MM.1S (cell line): ENCODE data around the gene CACNA1H.

ENCODE experiments used
- DNase-seq: peaks from one replicate; pipeline ENCODE4 v3.0.0-alpha.2; 2015
- H2AFZ ChIP-seq: fragments of 300-600 bp; sonication (generic); 2 replicates; pipeline ENCODE4 v1.6.0; 2016; ENCODE audit warnings: antibody characterized with exemption, low read length
- H3F3A ChIP-seq: fragments of 300-600 bp; sonication (generic); 2 replicates; pipeline ENCODE4 v1.6.1; 2016; ENCODE audit warnings: mild to moderate bottlenecking, antibody characterized with exemption, low read length, moderate library complexity, mixed read lengths; ENCODE audit not compliant: insufficient read depth
- H3K27ac ChIP-seq: fragments of 300-600 bp; sonication (generic); 2 replicates; pipeline ENCODE4 v1.5.1; 2016; ENCODE audit warnings: mild to moderate bottlenecking, low read length
- H3K27me3 ChIP-seq: fragments of 300-600 bp; sonication (generic); replicated peaks from 2 replicates; pipeline ENCODE4 v1.6.0; 2016; ENCODE audit warnings: low read length; ENCODE audit not compliant: insufficient read depth
- H3K36me3 ChIP-seq: fragments of 300-600 bp; sonication (generic); replicated peaks from 2 replicates; pipeline ENCODE4 v1.6.1; 2016; ENCODE audit warnings: mild to moderate bottlenecking, low read length, mixed read lengths; ENCODE audit not compliant: insufficient read depth
- H3K4me1 ChIP-seq: fragments of 300-600 bp; sonication (generic); 2 replicates; pipeline ENCODE4 v1.6.1; 2016; ENCODE audit warnings: low read length, mixed read lengths
- H3K4me2 ChIP-seq: fragments of 300-600 bp; sonication (generic); 2 replicates; pipeline ENCODE4 v1.6.0; 2016; ENCODE audit warnings: low read depth, low read length
- H3K4me3 ChIP-seq: fragments of 300-600 bp; sonication (generic); 2 replicates; pipeline ENCODE4 v1.5.1; 2016; ENCODE audit warnings: low read length, mixed read lengths
- H3K79me2 ChIP-seq: fragments of 300-600 bp; sonication (generic); 2 replicates; pipeline ENCODE4 v1.6.1; 2016; ENCODE audit warnings: mixed run types, low read length, mixed read lengths
- H3K9ac ChIP-seq: fragments of 300-600 bp; sonication (generic); 2 replicates; pipeline ENCODE4 v1.6.1; 2016; ENCODE audit warnings: low read length, mixed read lengths
- H3K9me2 ChIP-seq: fragments of 300-600 bp; sonication (generic); replicated peaks from 2 replicates; pipeline ENCODE4 v1.6.1; 2016; ENCODE audit warnings: mild to moderate bottlenecking, low read length, mixed read lengths; ENCODE audit not compliant: insufficient read depth
- H3K9me3 ChIP-seq: fragments of 300-600 bp; sonication (generic); replicated peaks from 2 replicates; pipeline ENCODE4 v1.6.1; 2016; ENCODE audit warnings: mild to moderate bottlenecking, low read length, mixed read lengths; ENCODE audit not compliant: insufficient read depth
- H4K20me1 ChIP-seq: fragments of 300-600 bp; sonication (generic); 2 replicates; pipeline ENCODE4 v1.6.1; 2016; ENCODE audit warnings: mild to moderate bottlenecking, low read length, moderate library complexity, mixed read lengths; ENCODE audit not compliant: insufficient read depth
- CTCF ChIP-seq: fragments of 300-600 bp; sonication (generic); IDR thresholded peaks from 2 replicates; pipeline ENCODE4 v1.5.1; 2016; ENCODE audit warnings: antibody characterized with exemption, low read length, mixed read lengths
- EZH2 ChIP-seq: fragments of 300-600 bp; sonication (generic); optimal IDR thresholded peaks from 2 replicates; pipeline ENCODE3; 2017; ENCODE audit warnings: low read depth, mild to moderate bottlenecking, antibody characterized with exemption, low read length, mixed read lengths
- EZH2phosphoT487 ChIP-seq: fragments of 300-600 bp; sonication (generic); IDR thresholded peaks from 2 replicates; pipeline ENCODE4 v1.6.1; 2018; ENCODE audit warnings: antibody characterized with exemption, low read length

The CACNA1H gene

DNA sequence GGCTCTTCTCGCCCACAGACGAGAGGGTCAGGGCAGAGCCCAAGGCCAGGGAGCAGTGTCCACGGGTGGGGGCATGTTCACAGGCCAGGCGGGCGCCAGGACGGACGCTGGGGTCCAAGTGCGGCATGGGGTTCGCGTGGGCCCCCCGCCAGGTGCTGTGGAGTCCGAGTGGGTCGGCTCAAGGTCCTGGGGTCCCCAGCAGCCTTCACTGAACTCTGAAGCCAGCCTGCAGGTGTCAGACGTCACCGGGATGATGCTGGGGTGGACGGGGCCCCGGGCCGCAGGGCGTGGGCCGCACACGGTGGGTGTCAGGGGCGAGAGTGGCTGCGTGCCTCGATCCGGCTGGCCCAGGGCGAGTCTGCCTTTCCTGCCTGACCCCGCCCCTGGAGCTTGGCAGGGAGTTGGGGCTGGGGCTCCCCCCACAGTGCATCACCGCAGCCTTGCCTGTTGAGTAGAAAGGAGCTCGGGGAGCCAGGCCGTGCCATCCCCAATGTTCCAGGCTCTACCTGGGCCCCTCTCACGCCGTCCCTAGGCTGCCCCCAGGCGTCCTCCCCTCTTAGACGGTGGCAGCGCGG is 19.0 kb downstream of the CACNA1H start:
- Histone ChIP-seq H3K9me3 (no peaks in the 10 kb centered on the region), H3K27me3 (peaks cover 84% of the 10 kb centered on the region), H4K20me1 (no peaks in the 10 kb centered on the region), H3K27ac (no peak overlapping the region), H3K4me2 (no peak overlapping the region), H3F3A (no peaks in the 10 kb centered on the region), H3K9me2 (no peaks in the 10 kb centered on the region), H3K79me2 (no peaks in the 10 kb centered on the region), H3K9ac (no peak overlapping the region), H3K4me3 (no peak overlapping the region), H2AFZ (no peak overlapping the region), H3K36me3 (no peaks in the 10 kb centered on the region), H3K4me1 (no peaks in the 10 kb centered on the region)
- no peak for DNase-seq
- TF ChIP-seq EZH2 (peak; percentile 41), CTCF (no peak), EZH2phosphoT487 (no peak)

- H3F3A ChIP-seq = no peaks in the 10 kb centered on the region
- H4K20me1 ChIP-seq = no peaks in the 10 kb centered on the region
- TF ChIP-seq EZH2 (no peak), CTCF (no peak), EZH2phosphoT487 (no peak)
- H3K79me2 ChIP-seq = no peaks in the 10 kb centered on the region
- no peak overlapping the region for H3K27ac ChIP-seq
- peaks cover 84% of the 10 kb centered on the region for H3K27me3 ChIP-seq
- H3K9ac ChIP-seq = no peak overlapping the region
- H3K4me3 ChIP-seq = no peak overlapping the region
- H3K36me3 ChIP-seq = no peaks in the 10 kb centered on the region
- DNase-seq = no peak
- no peaks in the 10 kb centered on the region for H3K4me1 ChIP-seq
- H3K9me3 ChIP-seq = no peaks in the 10 kb centered on the region
- no peak overlapping the region for H3K4me2 ChIP-seq
- H3K9me2 ChIP-seq = no peaks in the 10 kb centered on the region
- no peak overlapping the region for H2AFZ ChIP-seq
Observed at GRCh38 chr16:1172651-1173050, 19.7 kb downstream of the CACNA1H start.

- Histone ChIP-seq H3F3A (no peaks in the 10 kb centered on the region), H3K9me3 (no peaks in the 10 kb centered on the region), H3K4me2 (no peak overlapping the region), H3K4me3 (no peak overlapping the region), H3K9me2 (no peaks in the 10 kb centered on the region), H3K36me3 (no peaks in the 10 kb centered on the region), H4K20me1 (no peaks in the 10 kb centered on the region), H3K27me3 (peaks cover 82% of the 10 kb centered on the region), H3K27ac (no peak overlapping the region), H3K4me1 (no peaks in the 10 kb centered on the region), H2AFZ (no peak overlapping the region), H3K79me2 (no peaks in the 10 kb centered on the region), H3K9ac (no peak overlapping the region)
- no peak for DNase-seq
- TF ChIP-seq EZH2phosphoT487 = no peak
Observed at GRCh38 chr16:1173788-1174451, 21.0 kb downstream of the CACNA1H start.
